HFF-Myc (cell line): ENCODE results near the gene MPST.

ENCODE experiments used
- DNase-seq: peaks from one replicate; pipeline ENCODE4 v3.0.0-alpha.2; 2011; ENCODE audit warnings: low read depth; ENCODE audit errors: extremely low read depth
- H3K4me3 ChIP-seq: replicated peaks from 2 replicates; pipeline ENCODE4 v1.5.1; 2011; ENCODE audit warnings: low read depth, mild to moderate bottlenecking, control low read depth, low read length
- CTCF ChIP-seq: IDR thresholded peaks from 2 replicates; pipeline ENCODE4 v1.5.1; 2012; ENCODE audit warnings: mild to moderate bottlenecking, low read depth, low read length, control low read depth; ENCODE audit errors: missing control alignments

Gene MPST

GRCh38 chr22:36990457-36990856, 29.1 kb upstream of the MPST start:
- no peak for DNase-seq
- no peak for TF ChIP-seq CTCF

GRCh38 chr22:36991206-36991605, 28.3 kb upstream of the MPST start:
- DNase-seq: no peak
- no peak overlapping the region for H3K4me3 ChIP-seq
- no peak for TF ChIP-seq CTCF

More at GRCh38 chr22:36990457-36990856, 29.1 kb upstream of the MPST start:
- H3K4me3 ChIP-seq: no peak overlapping the region

- DNase-seq: no peak
- no peak overlapping the region for H3K4me3 ChIP-seq
- no peak for TF ChIP-seq CTCF
Measured at GRCh38 chr22:36997746-36998145, 21.8 kb upstream of the MPST start.

- no peak for TF ChIP-seq CTCF
- no peak overlapping the region for H3K4me3 ChIP-seq
- DNase-seq: no peak
Measured at GRCh38 chr22:36998620-36999351, 20.8 kb upstream of the MPST start.

- TF ChIP-seq CTCF: no peak
- no peak overlapping the region for H3K4me3 ChIP-seq
- DNase-seq: no peak
Measured at GRCh38 chr22:36999463-36999862, 20.1 kb upstream of the MPST start.

GRCh38 chr22:37000676-37001534, 18.6 kb upstream of the MPST start:
- DNase-seq: no peak
- H3K4me3 ChIP-seq: no peak overlapping the region
- no peak for TF ChIP-seq CTCF
